Right lobe of liver (tissue), 6 donors: ENCODE measurements around the gene ULBP3. TPM values are rescaled to one million over a fixed set of nuclear protein-coding genes. Genes with fewer than 3 reads are reported as not detected.

ENCODE experiments used
- ATAC-seq, 4 donors: fragments of 200-7000 bp; cut with Tn5 transposase; one replicate each; pipeline ENCODE4 v1.9.1; 2020; ENCODE audit warnings: mild to moderate bottlenecking in 4 of 4, moderate library complexity in 4 of 4
- DNase-seq, 3 donors: peaks; one replicate each; pipeline ENCODE4 v3.0.0-alpha.2; 2020
- H3K27ac ChIP-seq, 3 donors: fragments of 200-600 bp; one replicate each; pipeline ENCODE4 v1.8.0; 2022
- H3K27me3 ChIP-seq, 2 donors: fragments of 200-600 bp; one replicate each; pipeline ENCODE4 v1.8.0; 2022
- H3K36me3 ChIP-seq, 4 donors: fragments of 200-600 bp; sonication (generic) in 1 of 4; one replicate each; pipeline versions ENCODE4 v1.5.1 to v1.8.0; 2017 to 2022; ENCODE audit warnings: control low read depth in 1 of 4
- H3K4me1 ChIP-seq, 4 donors: fragments of 200-600 bp; sonication (generic) in 1 of 4; one replicate each; pipeline versions ENCODE4 v1.5.1 to v1.8.0; 2017 to 2022; ENCODE audit warnings: control low read depth in 1 of 4
- H3K4me3 ChIP-seq, 3 donors: fragments of 200-600 bp; one replicate each; pipeline ENCODE4 v1.8.0; 2022
- H3K9me3 ChIP-seq, 4 donors: fragments of 200-600 bp; sonication (generic) in 1 of 4; one replicate each; pipeline versions ENCODE4 v1.5.1 to v1.8.0; 2017 to 2022; ENCODE audit warnings: control low read depth in 1 of 4
- POLR2A ChIP-seq: fragments of 450-650 bp; IDR thresholded peaks from one replicate; pipeline ENCODE4 v1.6.1; 2017; ENCODE audit warnings: antibody characterized with exemption, mild to moderate bottlenecking
- WGBS: methylation state at CpG from one replicate; pipeline ENCODE4 v1.1.6; 2018; ENCODE audit warnings: low coverage, low lambda C conversion rate; ENCODE audit not compliant: insufficient coverage; ENCODE audit errors: missing lambda C conversion rate; 5-methylcytosine and 5-hydroxymethylcytosine counted together
- intact Hi-C, 2 donors: fragments of 100-400 bp; cut with DNase I; formaldehyde crosslinking; loops; one replicate each; pipeline versions ENCODE4 v1.11.2 to v1.14.1; 2022
- total RNA-seq, 6 experiments: library from RNA; depleted of rRNA in 2 of 6; stranded (reverse); fragments of >200 nt in 2 of 6; fragmentation: NEBNext Ultra II Directional in 3 of 6; extraction: Animal tissue kit (Norgen Biotek cat#: 25700) in 3 of 6; gene quantifications; one replicate each; pipeline versions ENCODE4 v1.1.0 to v1.2.4, GENCODE V29; 2016 to 2023
- TF ChIP-seq, protein P1 (sequence below), 4 donors: fragments of 200-600 bp in 3 of 4; fragments of 450-650 bp in 1 of 4; IDR thresholded peaks; one replicate each; pipeline versions ENCODE4 v1.5.1 to v1.8.0; 2016 to 2022; ENCODE audit warnings: antibody characterized with exemption in 4 of 4, mild to moderate bottlenecking in 2 of 4
- donor health status: DM: no; HTN: yes; CAD: no.
- donor health status: DM: no; HTN: no; CAD: no.
- donor health status: DM: no; HTN: no; CAD: no.
- donor health status: DM: no; HTN: yes; CAD: no.
- donor health status: DM: no; HTN: yes; CAD: no.

ULBP3 gene
- total RNA-seq, 6 experiments from 2014 or later, result 0.34 to 1.7 (median 0.89) TPM

DNA sequence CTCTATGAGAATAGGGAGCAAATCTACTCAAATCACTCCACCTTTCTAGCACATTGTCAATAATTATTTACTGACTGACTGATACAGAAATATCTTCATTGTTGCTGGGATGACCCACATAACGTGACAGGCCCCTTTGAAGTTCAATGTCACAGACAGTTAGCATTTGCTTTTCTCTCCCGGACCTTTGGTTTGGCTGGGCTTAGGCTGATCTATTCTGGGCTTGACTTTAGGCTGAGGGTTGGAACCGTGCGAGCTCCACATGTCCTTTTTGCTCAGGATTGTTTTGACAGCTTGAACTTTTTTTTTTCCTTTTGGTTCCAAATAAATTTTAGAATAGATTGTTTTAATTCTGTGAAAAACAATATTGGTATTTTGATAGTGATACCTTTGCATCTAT lies 12.0 kb downstream of the ULBP3 start:
- Histone ChIP-seq H3K36me3 (no peaks in the 10 kb centered on the region), H3K4me3 (no peak overlapping the region), H3K27me3 (no peaks in the 10 kb centered on the region), H3K27ac (no peak overlapping the region), H3K4me1 (no peaks in the 10 kb centered on the region), H3K9me3 (no peaks in the 10 kb centered on the region)
- TF ChIP-seq, protein P1, sequence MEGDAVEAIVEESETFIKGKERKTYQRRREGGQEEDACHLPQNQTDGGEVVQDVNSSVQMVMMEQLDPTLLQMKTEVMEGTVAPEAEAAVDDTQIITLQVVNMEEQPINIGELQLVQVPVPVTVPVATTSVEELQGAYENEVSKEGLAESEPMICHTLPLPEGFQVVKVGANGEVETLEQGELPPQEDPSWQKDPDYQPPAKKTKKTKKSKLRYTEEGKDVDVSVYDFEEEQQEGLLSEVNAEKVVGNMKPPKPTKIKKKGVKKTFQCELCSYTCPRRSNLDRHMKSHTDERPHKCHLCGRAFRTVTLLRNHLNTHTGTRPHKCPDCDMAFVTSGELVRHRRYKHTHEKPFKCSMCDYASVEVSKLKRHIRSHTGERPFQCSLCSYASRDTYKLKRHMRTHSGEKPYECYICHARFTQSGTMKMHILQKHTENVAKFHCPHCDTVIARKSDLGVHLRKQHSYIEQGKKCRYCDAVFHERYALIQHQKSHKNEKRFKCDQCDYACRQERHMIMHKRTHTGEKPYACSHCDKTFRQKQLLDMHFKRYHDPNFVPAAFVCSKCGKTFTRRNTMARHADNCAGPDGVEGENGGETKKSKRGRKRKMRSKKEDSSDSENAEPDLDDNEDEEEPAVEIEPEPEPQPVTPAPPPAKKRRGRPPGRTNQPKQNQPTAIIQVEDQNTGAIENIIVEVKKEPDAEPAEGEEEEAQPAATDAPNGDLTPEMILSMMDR (IDR thresholded peaks at IDR 0.05), result no peak
- no peak for TF ChIP-seq POLR2A
- WGBS, result 40% methylated on average over 4 of the region's 4 CpGs
- no peak for ATAC-seq
- DNase-seq, result no peak
- intact Hi-C loops, result no loop called here

DNA sequence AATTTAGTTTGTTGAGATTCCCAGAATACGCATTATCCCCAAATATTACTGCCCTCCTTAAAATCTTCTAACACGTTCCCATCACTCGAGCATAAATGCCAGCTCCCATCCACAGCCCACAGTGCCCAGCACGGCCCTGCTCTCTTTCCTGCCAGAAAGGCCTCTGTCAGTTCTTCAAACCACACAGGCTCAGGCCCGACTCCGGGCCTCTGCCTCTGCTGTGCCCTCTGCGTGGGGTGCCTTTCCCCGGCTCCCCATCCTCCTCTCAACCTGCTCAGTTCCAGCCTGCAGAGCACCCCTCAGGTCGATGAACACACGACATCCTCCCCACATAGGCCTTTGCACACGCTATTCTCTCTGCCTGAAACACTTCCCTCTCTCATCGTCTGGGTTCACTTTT lies 12.8 kb downstream of the ULBP3 start:
- TF ChIP-seq, protein P1 (IDR thresholded peaks at IDR 0.05), result no peak
- TF ChIP-seq POLR2A, result no peak
- intact Hi-C loops, result no loop called here
- WGBS, result 50% methylated on average over 5 of the region's 12 CpGs
- peak in 1 of 3 donors; percentile 14 for DNase-seq
- ATAC-seq, result no peak
- Histone ChIP-seq H3K27ac (no peak overlapping the region), H3K9me3 (no peaks in the 10 kb centered on the region), H3K36me3 (no peaks in the 10 kb centered on the region), H3K4me1 (no peaks in the 10 kb centered on the region), H3K4me3 (no peak overlapping the region), H3K27me3 (no peaks in the 10 kb centered on the region)

DNA sequence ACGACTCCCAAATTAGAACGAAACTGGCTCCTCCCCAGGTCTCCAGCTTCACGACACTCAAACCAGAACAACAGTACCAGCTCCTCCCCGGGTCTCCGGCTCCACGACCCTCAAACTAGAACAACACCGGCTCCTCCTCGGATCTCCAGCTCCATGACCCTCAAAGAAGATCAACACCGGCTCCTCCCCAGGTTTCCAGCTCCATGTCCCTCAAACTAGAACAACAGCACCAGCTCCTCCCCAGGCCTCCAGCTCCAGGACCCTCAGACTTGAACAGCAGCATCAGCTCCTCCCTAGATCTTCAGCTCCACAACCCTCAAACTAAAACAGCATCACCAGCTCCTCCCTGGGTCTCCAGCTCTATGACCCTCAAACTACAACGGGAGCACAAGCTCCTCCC lies 13.8 kb downstream of the ULBP3 start:
- Histone ChIP-seq H3K27ac (no peak overlapping the region), H3K27me3 (no peaks in the 10 kb centered on the region), H3K4me3 (no peak overlapping the region), H3K4me1 (no peaks in the 10 kb centered on the region), H3K9me3 (no peaks in the 10 kb centered on the region), H3K36me3 (no peaks in the 10 kb centered on the region)
- no peak for TF ChIP-seq POLR2A
- TF ChIP-seq, protein P1 (IDR thresholded peaks at IDR 0.05), result no peak
- intact Hi-C loops, result no loop called here
- ATAC-seq, result no peak
- DNase-seq, result no peak
- WGBS, result 62% methylated on average over 4 of the region's 10 CpGs

DNA sequence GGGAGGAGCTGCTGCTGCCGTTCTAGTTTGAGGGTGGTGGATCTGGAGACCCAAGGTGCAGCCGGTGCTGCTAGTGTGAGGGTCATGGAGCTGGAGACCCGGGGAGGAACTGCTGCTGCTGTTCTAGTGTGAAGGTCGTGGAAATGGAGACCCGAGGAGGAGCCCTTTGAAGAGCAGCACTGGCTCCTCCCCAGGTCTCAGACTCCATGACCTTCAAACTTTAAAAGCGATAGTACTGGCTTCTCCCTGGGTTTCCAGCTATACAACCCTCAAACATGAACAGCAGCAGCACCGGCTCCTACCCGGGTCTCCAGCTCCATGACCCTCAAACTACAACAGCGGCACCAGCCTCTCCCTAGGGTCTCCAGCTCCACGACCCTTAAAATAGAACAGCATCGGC lies 15.5 kb downstream of the ULBP3 start:
- Histone ChIP-seq H3K9me3 (no peaks in the 10 kb centered on the region), H3K4me1 (no peaks in the 10 kb centered on the region), H3K27me3 (no peaks in the 10 kb centered on the region), H3K36me3 (no peaks in the 10 kb centered on the region), H3K4me3 (no peak overlapping the region), H3K27ac (no peak overlapping the region)
- no peak for TF ChIP-seq POLR2A
- TF ChIP-seq, protein P1 (IDR thresholded peaks at IDR 0.05), result no peak
- ATAC-seq (no peak), DNase-seq (peak in 1 of 3 donors; percentile 29)
- WGBS, result 61% methylated on average over 6 of the region's 11 CpGs
- intact Hi-C loops, result no loop called here

DNA sequence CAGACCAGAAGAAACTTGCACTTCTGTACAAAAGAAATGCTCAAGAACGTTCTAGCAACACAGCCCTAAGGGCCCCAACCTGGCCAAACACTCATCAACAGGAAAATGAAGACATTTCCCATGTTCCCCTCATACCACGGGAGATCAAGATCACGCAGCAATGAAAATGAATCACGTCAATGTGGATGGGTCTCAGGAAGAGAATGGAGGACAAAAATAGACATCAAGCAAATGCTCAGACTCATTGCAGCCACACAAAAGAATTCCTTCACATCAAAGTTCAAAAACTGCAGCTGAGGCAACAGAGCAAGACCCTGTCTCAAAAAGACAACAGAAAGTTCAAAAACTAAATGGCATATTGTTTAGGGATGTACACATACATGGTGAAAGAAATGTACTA lies 18.1 kb downstream of the ULBP3 start:
- intact Hi-C loops, result no loop called here
- DNase-seq (no peak), ATAC-seq (no peak)
- H3K4me1 ChIP-seq, result no peaks in the 10 kb centered on the region
- no peak overlapping the region for H3K4me3 ChIP-seq
- no peak for TF ChIP-seq POLR2A
- TF ChIP-seq, protein P1 (IDR thresholded peaks at IDR 0.05), result no peak
- H3K9me3 ChIP-seq, result no peaks in the 10 kb centered on the region
- H3K36me3 ChIP-seq, result no peaks in the 10 kb centered on the region
- no peak overlapping the region for H3K27ac ChIP-seq
- WGBS, result 20% methylated on average over 4 of the region's 4 CpGs
- H3K27me3 ChIP-seq, result no peaks in the 10 kb centered on the region
